ENCODE measurements around the gene KRTAP20-2.

Gene KRTAP20-2
- 0 reads per million in 2 donors for total RNA-seq

DNA sequence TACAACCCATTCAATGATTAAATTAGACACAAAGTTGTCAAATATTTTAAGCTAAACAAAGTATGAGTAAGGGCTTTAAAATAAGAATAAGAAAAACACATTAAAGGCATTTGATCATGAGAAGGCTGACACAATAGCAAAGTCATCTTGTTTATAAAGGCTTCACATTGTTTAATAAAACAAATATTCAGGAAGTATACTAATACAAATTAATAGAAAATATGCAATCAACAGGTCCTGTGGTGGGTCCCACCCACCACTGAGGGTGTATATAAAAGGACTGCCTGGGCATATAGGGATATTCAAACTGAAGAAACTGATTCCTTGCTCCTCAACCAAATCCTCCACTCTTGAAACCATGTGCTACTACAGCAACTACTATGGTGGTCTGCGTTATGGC is at the start of gene KRTAP20-2:
Gene KRTAP20-2, plus strand, starts transcription at position 301 of the 400 bp plus-strand sequence. Its CDS starts 58 bp downstream, at position 359.
- DNase-seq: no peak

DNA sequence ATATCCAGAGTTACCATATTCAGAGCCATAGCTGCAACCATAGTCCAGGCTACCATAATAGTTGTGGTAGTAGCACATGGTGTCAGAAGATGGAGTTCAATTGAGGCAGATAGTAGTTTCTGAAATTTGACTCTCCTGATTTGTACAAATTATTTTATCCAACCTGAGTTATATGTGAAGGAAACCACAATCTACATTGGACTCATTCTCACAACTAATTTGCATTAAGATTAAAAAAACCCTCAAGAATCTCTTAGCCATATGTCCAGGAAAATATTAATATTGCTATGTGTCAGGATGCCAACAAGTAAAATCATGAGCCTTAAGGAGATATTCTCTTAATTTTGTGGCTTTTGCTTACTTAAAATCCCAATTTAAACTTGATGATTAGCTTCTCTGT is 44.7 kb upstream of the KRTAP20-2 start, which contains the start of gene KRTAP22-2:
Gene KRTAP22-2, minus strand, starts transcription at position 101 of the 400 bp plus-strand sequence.
- no peak for DNase-seq

DNA sequence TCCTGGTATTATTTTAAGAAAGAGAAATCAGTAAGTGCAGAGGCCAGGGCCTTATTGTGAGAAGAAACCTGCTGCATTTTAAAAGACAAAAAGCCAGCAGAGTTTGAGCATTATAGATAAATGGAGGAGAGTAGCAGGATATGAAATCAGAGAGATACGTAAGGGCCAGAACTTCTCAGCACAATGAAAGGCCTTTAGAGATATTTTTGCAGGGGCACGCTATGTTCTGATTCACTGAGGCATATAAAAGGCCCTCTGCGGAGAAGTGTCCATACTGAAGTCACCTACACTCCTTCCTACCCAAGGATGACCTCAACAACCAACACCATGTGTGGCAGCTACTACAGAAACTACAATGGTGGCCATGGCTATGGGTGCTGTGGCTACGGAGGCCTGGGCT is 42.9 kb upstream of the KRTAP20-2 start, which contains the start of gene KRTAP6-3:
Gene KRTAP6-3, plus strand, starts transcription at position 301 of the 400 bp plus-strand sequence. Its CDS starts 6 bp downstream, at position 307.
- no peak for DNase-seq

DNA sequence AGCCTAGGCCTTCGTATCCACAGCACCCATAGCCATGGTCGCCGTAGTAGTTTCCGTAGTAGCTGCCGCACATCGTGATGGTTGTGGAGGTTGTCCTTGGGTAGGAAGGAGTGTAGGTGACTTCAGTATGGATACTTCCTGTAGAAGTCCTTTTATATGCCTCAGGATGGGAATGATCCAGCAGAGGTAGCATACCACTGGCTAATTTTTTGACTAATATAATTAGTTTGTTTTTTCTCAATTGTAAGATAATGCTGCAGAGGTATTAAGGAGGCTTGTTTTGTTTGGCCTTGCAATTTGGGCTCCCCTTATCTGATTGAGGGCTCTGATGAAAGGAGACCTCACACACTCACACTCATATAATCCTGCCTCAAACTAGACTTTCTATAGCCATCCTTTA is 36.2 kb upstream of the KRTAP20-2 start, which contains the start of gene KRTAP6-2:
Gene KRTAP6-2, minus strand, starts transcription at position 101 of the 400 bp plus-strand sequence. Its CDS starts 28 bp downstream, at position 73.
- peak in 1 of 5 experiments; percentile 6 for DNase-seq

DNA sequence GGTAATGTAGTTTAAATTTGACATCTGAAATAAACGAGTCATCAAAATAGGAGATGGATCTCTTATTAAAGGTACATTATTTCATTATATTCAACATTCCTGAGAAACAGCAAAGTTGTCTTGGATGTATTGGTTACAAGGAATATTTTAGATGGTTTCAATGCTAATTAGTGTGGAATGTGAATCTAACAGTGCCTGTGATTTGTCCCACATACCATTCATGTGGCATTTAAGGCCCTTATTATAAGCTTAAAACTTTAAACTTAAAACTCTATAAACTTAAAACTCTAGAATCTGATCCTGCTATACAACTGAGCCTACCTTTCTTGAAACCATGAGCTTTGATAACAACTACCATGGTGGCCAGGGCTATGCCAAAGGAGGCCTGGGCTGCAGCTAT is 34.2 kb upstream of the KRTAP20-2 start, which contains the start of gene KRTAP22-1:
Gene KRTAP22-1, plus strand, starts transcription at position 301 of the 400 bp plus-strand sequence.
- DNase-seq: no peak

DNA sequence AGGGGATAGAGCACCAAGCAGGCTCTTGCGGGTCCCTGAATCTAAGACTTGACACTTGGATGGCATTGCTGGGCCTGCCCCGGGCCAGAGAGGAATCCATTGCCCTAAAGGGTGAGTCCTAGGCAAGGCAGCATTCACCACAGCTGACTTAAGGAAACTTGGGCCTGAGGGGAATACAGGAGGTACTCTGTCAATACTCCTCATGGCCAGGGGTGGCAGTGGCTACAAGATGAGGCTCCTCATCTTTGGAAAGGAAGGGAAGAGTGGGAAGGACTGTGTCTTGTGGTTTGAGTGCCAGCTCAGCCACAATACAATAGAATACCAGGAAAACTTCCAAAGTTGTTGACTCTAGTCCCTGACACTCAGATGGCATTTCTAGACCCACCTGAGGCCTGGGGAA is 29.0 kb upstream of the KRTAP20-2 start:
- DNase-seq: no peak

DNA sequence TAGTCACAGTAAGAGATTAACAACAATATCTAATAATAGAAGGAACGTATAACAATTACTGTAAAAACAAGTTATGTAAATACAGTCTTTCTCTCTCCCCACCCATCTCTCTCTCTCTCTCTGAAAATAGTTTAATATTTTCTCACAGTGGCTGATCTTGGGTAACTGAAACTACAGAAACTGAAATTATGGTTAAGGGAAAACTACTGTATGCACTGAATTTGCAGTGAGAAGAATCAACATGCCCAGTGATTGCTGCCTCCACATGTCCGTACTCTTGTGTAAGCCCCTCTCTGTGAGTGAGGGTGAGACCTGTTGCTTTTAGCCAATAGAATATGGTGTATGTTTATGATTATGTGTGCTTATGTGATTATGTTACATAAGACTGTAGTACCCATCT is 22.9 kb upstream of the KRTAP20-2 start:
- no peak for DNase-seq

DNA sequence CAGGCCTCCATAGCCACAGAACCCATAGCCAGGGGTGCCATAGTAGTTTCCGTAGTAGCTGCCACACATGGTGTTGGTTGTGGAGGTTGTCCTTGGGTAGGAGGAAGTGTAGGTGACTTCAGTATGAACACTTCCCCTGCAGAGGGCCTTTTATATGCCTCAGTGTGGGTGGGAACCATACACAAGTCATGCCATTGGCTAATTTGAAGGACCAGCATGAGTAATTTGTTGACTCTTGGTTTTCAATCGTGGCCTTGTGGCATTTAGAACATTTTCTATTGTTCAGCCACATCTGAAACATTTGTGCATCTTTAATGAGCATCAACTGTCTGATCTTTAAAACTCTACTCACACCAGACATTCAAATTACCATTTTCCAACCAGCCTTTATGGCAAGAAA is 21.2 kb upstream of the KRTAP20-2 start, which contains the start of gene KRTAP6-1:
Gene KRTAP6-1, minus strand, starts transcription at position 95 of the 400 bp plus-strand sequence. Its CDS starts 26 bp downstream, at position 69.
- DNase-seq: peak in 1 of 5 experiments; percentile 63

DNA sequence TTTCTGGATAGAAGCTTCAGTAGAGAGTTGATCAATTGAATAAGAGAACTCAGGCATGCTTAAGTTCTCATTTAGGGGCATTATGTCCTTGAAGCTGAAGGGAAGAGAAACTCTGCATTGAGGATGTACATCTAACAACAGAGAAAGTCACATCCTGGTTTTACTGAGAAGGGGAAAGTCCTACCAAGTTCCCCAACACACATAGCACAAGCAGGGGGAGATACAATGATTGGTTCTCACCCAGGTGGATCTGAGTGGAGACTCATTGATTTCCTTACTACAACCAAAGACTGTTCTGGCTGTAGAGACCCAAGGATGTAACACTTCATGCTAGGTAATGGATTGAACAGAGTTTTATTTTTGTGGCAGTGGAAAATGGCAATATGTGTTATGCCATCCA is 19.8 kb upstream of the KRTAP20-2 start:
- DNase-seq: no peak

DNA sequence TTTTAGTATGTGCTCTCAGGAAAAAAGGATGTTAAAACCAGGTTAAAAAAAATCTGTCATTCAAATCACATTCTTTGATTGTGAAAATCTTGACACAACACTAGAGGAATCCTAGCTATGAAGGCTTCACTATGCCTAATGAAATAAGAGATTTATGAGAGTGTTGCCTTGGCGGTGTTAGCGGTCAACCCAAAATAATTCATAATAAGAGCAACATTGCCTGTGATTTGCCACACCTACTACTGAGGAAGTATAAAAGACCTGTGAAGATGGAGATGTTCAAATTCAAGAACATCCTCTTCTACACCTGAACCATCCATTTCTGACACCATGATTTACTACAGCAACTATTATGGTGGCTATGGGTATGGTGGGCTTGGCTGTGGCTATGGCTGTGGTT is 18.9 kb upstream of the KRTAP20-2 start, which contains the start of gene KRTAP20-1:
Gene KRTAP20-1, plus strand, starts transcription at position 301 of the 400 bp plus-strand sequence. Its CDS starts 30 bp downstream, at position 331.
- no peak for DNase-seq

DNA sequence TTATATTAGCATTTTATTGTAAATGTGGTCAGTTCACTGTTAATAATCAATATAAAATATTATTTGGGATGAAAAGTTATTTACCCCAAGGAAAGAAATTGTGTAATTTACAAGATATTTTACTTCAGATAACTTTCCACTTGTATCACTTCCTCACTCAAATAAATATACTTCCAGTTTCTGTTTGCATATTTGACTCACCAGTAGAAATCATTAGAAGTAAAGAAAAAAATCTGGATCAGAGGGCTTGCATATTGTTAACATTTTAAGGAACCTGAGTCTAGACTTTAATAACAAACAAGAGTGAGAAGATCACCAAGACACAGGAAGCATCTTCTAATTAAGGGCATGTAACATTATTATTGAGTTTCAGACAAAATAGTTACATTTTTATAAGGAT is 14.9 kb upstream of the KRTAP20-2 start:
- DNase-seq: no peak

DNA sequence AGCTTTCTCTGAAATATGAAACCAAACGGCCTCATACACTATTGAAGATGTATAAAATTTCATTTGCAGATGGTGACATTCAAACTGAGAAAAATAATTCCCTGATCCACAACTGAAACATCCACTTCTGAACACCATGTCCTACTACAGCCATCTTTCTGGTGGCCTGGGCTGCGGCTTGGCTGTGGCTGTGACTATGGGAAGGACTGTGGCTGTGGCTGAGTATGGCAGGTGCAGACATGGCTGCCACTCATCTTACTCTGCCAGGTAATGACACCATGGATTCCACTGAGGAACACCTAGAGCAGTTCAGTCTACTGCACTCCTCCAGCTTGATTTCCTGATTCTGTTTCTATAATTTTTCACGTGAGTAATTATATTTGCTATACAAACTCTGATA is 14.5 kb upstream of the KRTAP20-2 start, which contains the start of gene KRTAP20-4:
Gene KRTAP20-4, plus strand, starts transcription at position 106 of the 400 bp plus-strand sequence.
- no peak for DNase-seq

DNA sequence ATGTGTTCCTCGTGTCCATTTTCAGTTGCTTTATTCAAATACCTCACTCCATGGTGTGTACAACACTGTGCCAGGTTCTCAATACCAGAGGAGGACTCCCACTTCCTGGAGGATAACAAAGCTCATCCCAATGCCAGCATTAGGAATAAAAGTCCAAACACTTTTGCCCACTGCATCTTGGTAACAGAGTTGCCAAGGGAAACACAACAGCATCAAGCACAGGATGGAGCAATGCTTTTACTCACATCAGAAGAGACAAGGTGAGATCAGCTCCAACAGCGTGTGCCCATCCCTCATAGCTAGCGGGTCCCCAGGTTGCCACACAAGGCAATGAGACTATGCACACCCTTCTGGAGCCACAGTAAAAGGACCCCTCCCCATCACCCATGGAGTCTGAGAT is 11.6 kb upstream of the KRTAP20-2 start:
- DNase-seq: no peak

DNA sequence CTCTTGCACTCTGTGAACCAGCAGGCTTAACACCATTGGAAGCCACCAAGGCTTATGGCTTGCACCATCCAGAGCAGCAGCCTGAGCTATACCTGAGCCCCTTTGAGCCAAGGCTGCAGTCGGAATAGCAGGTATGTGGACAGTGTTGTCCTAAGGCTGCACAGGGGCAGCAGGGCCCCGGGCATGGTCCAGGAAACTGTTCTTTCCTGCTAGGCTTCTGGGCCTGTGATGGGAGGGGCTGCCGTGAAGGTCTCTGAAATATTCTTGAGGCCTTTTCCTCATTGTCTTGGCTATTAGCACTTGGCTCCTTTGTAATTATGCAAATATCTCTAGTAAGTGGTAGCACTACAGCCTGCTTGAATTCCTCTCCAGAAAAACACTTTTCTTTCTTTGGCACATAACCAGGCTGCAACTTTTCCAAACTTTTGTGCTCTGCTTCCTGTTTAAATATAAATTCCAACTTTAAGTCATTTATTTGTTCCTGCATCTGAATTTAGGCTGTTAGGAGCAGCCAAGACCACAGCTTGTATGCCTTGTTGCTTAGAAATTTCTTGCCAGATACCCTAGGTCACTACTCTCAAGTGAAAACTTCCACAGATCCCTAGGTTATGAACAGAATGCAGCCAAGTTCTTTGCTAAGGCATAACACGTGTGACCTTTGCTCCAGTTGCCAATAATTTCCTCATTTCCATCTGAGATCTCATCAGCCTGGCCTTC is 9.4 kb upstream of the KRTAP20-2 start:
- DNase-seq: no peak

DNA sequence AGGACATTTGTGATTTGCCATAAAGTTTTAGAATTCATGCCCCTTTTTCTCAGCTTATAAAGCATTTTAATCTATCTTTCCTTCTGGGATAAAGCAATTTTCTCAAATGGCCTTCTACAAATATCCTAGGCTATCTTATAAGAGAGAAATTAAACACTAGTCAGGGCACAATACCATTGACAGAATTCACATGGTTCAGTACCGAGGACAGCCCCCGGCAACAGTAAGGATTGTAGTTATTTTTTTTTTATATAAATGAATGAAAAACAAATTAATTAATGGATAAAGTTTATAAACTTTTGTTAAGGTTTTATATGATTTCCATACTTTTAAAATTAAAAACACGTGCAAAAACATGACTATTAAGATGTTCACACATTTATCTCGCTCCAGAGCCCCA is 6.9 kb upstream of the KRTAP20-2 start:
- DNase-seq: no peak

DNA sequence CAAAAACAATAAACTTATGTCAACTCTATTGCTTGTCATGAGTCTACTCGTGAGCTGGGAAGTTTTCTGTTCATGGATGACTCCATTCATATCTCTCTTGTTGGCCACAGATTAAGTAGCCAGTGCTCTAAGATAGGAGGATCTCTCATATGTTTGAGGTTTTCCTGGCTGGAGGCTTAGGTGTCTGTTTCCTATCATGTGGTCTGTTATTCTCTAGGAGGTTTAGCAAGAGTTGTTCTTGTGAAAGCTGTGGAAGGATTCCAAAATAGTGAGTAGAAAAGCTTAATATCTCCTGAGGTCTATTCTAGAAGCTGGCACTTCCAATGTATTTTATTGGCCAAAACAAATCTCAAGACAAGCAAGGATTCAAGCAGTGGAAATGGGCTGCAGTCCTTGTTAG is 5.8 kb upstream of the KRTAP20-2 start:
- no peak for DNase-seq

DNA sequence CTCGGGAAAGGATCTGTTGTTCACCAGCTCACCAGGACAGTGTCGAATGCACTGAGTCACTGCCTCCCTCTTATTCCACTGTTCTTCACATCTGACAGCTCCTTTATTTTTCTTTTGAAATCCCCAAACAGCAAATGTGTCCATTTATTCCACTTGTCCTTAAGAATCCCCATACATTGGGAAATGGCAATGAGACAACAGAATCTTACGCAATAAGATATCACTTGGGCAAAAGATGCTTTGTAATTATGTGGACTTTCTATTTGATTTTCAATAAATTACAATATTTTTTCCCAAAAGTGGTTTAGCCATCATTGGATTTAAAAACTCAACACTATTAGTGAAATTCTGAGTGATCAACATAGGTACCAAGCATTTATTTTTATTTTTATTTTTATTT is 3.7 kb downstream of the KRTAP20-2 start:
- DNase-seq: no peak

DNA sequence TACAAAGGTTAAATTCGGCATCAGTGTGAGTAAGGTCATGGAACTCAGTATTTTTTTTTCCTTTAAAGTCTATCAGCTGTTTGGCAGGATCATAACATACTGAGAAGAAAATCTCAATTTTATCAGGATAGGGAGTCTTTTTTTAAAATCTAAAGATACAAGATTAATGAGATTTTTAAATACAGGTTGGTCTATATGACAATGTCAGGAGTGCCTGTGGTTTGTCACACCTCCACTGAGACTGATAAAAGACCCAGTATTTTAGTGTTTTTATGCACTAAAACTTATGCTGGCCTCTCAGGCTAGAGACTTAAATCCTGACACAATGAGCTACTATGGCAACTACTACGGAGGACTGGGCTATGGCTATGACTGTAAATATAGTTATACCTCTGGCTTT is 7.6 kb downstream of the KRTAP20-2 start, which contains the start of gene KRTAP20-3:
Gene KRTAP20-3, plus strand, starts transcription at position 301 of the 400 bp plus-strand sequence.
- no peak for DNase-seq

DNA sequence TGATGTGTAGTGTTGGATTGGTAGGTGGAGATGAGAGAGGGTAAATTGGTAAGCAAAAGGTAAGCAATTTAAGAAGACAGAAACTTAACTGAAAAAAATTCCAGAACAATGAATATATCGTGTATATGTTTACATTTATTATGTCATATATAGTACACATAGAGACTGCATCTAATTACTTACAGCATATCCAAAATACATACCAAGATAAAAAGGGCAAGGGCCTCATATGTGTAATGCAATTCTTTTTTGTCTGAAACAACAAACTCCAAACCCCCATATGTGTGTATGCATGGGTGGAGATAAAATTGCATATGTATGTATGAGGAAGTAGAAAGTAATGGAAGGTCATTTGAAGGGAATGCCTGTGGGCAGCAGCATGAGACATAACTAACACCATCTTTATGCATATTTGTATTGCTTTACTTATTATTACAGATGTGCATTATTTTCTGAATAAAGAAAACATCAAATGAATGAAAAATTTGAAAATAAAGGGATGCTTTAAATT is 12.0 kb downstream of the KRTAP20-2 start:
- no peak for DNase-seq

DNA sequence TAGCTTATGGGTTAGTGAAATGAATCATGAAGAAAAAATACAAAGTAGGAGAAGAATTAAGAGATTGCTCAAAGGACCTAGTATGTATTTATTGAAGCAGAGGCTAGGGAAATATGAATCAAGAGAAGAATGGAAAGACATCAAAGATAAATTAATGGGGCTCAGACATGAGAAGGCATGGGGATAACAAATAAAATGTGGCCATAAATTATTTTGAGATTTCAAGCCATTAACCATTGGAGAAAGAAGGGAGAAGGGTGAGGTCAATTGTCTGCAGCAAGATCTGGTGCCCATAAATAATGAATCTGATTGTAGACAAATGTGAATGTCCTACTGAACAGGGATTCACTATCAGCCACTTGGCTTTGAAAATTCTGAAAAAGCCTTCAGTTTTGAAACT is 17.9 kb downstream of the KRTAP20-2 start:
- no peak for DNase-seq

DNA sequence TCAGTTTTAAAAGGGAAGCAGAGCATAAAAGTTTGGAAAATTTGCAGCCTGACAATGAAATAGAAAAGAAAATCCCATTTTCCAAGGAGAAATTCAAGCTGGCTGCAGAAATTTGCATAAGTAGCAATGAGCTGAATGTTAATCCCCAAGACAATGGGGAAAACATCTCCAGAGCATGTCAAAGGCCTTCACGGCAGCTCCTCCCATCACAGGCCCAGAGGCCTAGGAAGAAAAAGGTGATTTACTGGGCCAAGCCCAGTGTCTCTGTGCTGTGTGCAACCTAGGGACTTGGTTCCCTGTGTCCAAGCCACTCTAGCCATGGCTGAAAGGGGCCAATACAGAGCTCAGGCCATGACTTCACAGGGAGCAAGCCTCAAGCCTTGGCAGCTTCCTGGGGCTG is 33.8 kb downstream of the KRTAP20-2 start:
- DNase-seq: no peak

DNA sequence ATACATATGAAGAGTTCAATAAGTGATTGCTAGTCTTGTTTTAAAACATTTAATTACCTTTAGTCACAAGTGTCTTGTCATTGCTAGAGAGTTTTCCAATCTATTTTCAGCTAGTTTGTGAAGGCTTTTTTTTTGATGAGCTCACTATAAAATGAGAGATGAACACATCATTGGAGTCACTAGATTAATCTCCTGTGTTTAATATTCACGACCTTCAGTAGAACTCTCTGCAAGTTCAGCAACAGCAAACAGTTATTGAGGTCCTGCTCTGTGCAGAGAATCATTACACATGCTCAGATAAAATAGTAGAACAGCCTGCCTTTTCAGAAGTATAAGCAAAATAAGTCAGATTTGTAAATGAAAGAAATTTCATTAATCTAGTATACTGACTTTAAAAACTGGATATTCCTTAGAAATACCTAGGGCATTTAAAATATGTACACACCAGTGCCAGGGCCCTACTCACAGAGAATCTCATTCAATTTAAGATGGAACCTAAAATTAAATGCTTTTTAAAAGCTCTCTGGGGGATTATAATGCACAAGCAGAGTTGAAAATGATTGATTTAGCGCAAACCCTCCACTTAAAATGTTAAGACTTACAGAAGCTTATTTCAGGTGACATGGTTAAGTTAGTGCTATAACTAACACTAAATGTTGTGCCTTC is 38.1 kb downstream of the KRTAP20-2 start:
- no peak for DNase-seq

DNA sequence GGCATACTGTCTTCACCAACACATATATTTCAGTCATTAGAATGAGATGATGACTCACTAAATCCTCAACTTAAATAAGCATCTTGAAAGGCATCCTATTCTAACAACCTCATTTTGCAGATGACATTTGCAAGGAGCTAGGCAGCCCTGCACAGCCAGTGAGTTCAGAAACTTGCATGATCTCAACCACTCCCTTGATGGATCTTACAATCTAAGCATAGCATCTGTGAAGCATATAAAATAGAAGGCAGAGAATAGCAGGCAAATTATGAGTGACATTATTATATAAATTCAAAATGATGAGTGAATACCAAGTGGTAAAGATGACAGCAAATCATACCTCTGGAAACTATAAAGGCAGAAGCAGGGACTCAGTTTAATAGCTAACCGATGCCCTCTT is 39.3 kb downstream of the KRTAP20-2 start:
- DNase-seq: no peak
